ENCODE results near the gene TSPAN9. TPM values are rescaled to one million over a fixed set of nuclear protein-coding genes. Genes with fewer than 3 reads are reported as not detected.

TSPAN9 gene
- total RNA-seq, 1 experiment from 2014 or later: 7.7 TPM

DNA sequence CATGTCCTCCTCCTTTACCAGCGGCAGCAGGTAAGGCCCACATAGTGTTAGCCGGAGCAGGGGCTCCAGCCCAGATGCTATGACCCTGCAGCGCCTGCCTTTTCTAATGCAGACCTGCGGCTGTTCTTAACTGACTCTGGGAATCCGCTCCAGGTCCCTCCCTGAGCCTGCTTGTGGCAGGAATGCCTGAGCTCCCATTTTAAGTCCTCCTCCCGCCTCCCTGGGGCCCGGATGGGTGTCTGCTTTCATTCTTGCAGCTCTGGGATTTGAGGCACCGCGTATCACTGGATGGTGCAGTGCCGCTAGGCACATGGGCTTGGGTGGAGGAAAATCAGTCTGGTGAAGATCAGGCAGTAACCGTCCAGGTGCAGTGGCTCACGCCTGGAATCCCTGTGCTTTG, 7.6 kb downstream of the TSPAN9 start:
- no peaks in the 10 kb centered on the region for H3K4me1 ChIP-seq (ENCODE audit: control insufficient read depth, insufficient read depth, low read length)
- POLR2A ChIA-PET: no interaction called here

DNA sequence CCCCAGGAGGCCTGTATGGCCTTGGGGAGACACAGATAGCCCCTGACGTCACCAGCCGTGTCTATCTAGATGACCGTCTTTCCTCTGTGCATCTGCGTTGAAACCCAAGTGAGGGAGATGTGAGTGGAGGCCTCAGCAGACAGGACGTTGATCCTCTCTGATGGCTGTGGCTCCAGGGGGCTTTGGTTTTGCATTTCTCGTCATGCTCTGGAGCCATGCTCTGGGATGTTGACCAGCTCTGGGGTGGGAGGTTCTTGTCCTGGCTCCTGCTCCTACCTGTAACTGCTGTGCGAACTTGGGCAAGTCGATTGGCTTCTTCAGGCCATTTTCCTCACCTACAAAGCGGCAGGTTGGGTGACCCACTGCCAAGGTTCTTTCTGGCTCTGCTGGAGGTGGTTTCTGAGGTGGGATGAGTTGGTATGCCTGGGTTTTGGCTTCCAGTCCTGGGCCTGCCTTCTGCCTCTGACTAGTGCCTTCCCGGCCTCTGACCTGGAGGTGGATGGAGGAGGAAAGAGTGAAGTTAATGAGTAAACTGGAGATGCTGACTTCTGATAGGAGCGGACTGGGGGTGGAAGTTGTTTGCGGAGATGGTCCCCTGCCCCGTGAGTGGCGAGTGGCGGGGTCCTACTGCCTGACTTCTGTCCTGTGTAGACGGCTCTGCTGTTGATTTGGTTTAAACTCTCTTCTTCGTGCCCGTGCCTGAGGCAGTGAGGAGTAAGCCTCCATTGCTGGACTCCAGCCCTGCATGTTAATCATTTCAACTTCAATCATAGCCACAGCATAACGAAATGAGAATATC, 8.4 kb downstream of the TSPAN9 start:
- TF ChIP-seq REST (IDR thresholded peaks at IDR 0.05; ENCODE audit: insufficient read depth in 1 of 2, low read depth in 2 of 2, low read length in 1 of 2): no peak
- TF ChIP-seq POLR2AphosphoS5 (IDR thresholded peaks at IDR 0.05; ENCODE audit: low read depth, low read length): no peak
- TF ChIP-seq, protein P1, sequence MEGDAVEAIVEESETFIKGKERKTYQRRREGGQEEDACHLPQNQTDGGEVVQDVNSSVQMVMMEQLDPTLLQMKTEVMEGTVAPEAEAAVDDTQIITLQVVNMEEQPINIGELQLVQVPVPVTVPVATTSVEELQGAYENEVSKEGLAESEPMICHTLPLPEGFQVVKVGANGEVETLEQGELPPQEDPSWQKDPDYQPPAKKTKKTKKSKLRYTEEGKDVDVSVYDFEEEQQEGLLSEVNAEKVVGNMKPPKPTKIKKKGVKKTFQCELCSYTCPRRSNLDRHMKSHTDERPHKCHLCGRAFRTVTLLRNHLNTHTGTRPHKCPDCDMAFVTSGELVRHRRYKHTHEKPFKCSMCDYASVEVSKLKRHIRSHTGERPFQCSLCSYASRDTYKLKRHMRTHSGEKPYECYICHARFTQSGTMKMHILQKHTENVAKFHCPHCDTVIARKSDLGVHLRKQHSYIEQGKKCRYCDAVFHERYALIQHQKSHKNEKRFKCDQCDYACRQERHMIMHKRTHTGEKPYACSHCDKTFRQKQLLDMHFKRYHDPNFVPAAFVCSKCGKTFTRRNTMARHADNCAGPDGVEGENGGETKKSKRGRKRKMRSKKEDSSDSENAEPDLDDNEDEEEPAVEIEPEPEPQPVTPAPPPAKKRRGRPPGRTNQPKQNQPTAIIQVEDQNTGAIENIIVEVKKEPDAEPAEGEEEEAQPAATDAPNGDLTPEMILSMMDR (IDR thresholded peaks at IDR 0.05): no peak
- no peak for TF ChIP-seq TCF7L2 (IDR thresholded peaks at IDR 0.05; ENCODE audit: low read depth, low read length)
- no peak for TF ChIP-seq SIN3A (IDR thresholded peaks at IDR 0.05; ENCODE audit: borderline replicate concordance, insufficient read depth, low read depth, low read length)
- BruUV-seq (replicated peaks): no TSS peak
- ChIA-PET CTCF (interaction anchor here (0.7 kb wide), 1 partner anchor 117 kb away, joined by 4 read pairs; no protein-coding TSS in a partner anchor), POLR2A (no interaction called here)
- intact Hi-C loops (cut with micrococcal nuclease; ENCODE audit: unreplicated experiment) (no loop called here), in situ Hi-C loops (cut with HindIII; ENCODE audit: low pct_unique_long_range_greater_than_20kb, low sequenced_read_pairs) (no loop called here)
- Histone ChIP-seq H3K4me1 (ENCODE audit: control insufficient read depth, insufficient read depth, low read length) (no peaks in the 10 kb centered on the region), H3K4me3 (ENCODE audit: low read depth in 2 of 2, low read length in 2 of 2) (no peak overlapping the region), H3K27ac (ENCODE audit: low read length) (no peak overlapping the region), H3K27me3 (ENCODE audit: control insufficient read depth, insufficient read depth, low read length) (no peaks in the 10 kb centered on the region), H3K36me3 (ENCODE audit: control insufficient read depth, insufficient read depth, low read length) (no peaks in the 10 kb centered on the region), H3K9me3 (ENCODE audit: control insufficient read depth, insufficient read depth, low read depth, low read length) (no peaks in the 10 kb centered on the region)
- DNase-seq (ENCODE audit: low read depth, low spot score) (no peak), ATAC-seq (no peak)

More for the DNA sequence above, 7.6 kb downstream of the TSPAN9 start:
- no peak for DNase-seq (ENCODE audit: low read depth, low spot score)
- H3K27me3 ChIP-seq (ENCODE audit: control insufficient read depth, insufficient read depth, low read length): no peaks in the 10 kb centered on the region
- H3K9me3 ChIP-seq (ENCODE audit: control insufficient read depth, insufficient read depth, low read depth, low read length): no peaks in the 10 kb centered on the region
- ATAC-seq: no peak
- H3K4me3 ChIP-seq (ENCODE audit: low read depth in 2 of 2, low read length in 2 of 2): no peak overlapping the region
- no peak overlapping the region for H3K27ac ChIP-seq (ENCODE audit: low read length)
- in situ Hi-C loops (cut with HindIII; ENCODE audit: low pct_unique_long_range_greater_than_20kb, low sequenced_read_pairs): no loop called here
- no peak for TF ChIP-seq REST (IDR thresholded peaks at IDR 0.05; ENCODE audit: insufficient read depth in 1 of 2, low read depth in 2 of 2, low read length in 1 of 2)
- no peak for TF ChIP-seq TCF7L2 (IDR thresholded peaks at IDR 0.05; ENCODE audit: low read depth, low read length)
- no peak for TF ChIP-seq POLR2AphosphoS5 (IDR thresholded peaks at IDR 0.05; ENCODE audit: low read depth, low read length)
- TF ChIP-seq, protein P1 (IDR thresholded peaks at IDR 0.05): no peak
- TF ChIP-seq SIN3A (IDR thresholded peaks at IDR 0.05; ENCODE audit: borderline replicate concordance, insufficient read depth, low read depth, low read length): no peak
- intact Hi-C loops (cut with micrococcal nuclease; ENCODE audit: unreplicated experiment): no loop called here
- CTCF ChIA-PET: no interaction called here
- BruUV-seq (replicated peaks): no TSS peak
- H3K36me3 ChIP-seq (ENCODE audit: control insufficient read depth, insufficient read depth, low read length): no peaks in the 10 kb centered on the region
